GM12865 (cell line): ENCODE measurements around the gene DMRT1.
"Not testable (repeated sequence)": the region's sequence is repeated elsewhere in the genome, so short reads cannot be mapped to it uniquely, and the experiment has no call there.

Source experiments
- DNase-seq: peaks from one replicate; pipeline ENCODE4 v3.0.0; 2010; ENCODE audit warnings: low read depth
- H3K4me3 ChIP-seq: 2 replicates; pipeline ENCODE4 v1.5.1; 2011; ENCODE audit warnings: mild to moderate bottlenecking, low read depth, low read length, control low read depth
- TF ChIP-seq, protein P1 (sequence below): IDR thresholded peaks from 2 replicates; pipeline ENCODE4 v1.5.1; 2011; ENCODE audit warnings: low read length, control low read depth, low read depth, inconsistent platforms; ENCODE audit not compliant: insufficient read depth; ENCODE audit errors: missing control alignments

The DMRT1 gene

DNA sequence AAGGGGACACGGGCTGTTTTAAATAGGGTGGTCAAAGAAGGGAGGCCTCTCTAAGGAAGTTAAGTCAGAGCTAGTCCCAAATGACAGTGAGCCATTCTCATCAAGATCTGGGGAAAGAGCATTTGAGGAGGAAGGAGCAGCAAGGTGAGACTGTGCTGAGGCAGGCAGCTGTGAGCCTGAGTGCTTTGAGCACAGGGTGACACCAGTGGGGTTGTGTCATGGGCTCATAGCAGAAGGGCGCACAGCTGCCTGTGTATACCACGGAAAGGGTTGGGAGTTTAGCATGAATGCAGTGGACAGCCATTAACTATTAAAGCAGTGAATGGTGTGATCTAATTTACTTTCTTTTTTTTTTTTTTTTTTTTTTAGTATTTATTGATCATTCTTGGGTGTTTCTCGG, 19.2 kb downstream of the DMRT1 start:
- no peak for DNase-seq
- TF ChIP-seq, protein P1, sequence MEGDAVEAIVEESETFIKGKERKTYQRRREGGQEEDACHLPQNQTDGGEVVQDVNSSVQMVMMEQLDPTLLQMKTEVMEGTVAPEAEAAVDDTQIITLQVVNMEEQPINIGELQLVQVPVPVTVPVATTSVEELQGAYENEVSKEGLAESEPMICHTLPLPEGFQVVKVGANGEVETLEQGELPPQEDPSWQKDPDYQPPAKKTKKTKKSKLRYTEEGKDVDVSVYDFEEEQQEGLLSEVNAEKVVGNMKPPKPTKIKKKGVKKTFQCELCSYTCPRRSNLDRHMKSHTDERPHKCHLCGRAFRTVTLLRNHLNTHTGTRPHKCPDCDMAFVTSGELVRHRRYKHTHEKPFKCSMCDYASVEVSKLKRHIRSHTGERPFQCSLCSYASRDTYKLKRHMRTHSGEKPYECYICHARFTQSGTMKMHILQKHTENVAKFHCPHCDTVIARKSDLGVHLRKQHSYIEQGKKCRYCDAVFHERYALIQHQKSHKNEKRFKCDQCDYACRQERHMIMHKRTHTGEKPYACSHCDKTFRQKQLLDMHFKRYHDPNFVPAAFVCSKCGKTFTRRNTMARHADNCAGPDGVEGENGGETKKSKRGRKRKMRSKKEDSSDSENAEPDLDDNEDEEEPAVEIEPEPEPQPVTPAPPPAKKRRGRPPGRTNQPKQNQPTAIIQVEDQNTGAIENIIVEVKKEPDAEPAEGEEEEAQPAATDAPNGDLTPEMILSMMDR = no peak
- no peak overlapping the region for H3K4me3 ChIP-seq

DNA sequence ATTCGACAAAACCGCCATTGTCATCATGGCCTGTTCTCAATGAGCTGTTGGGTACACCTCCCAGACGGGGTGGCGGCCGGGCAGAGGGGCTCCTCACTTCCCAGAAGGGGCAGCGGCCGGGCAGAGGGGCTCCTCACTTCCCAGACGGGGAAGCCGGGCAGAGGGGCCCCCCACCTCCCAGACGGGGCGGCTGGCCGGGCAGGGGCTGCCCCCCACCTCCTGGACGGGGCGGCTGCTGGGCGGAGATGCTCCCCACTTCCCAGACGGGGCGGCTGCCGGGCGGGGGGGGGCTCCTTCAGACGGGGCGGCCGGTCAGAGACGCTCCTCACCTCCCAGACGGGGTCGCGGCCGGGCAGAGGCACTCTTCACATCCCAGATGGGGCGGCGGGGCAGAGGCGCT, 20.0 kb downstream of the DMRT1 start:
- H3K4me3 ChIP-seq, DNase-seq: not testable (repeated sequence)

DNA sequence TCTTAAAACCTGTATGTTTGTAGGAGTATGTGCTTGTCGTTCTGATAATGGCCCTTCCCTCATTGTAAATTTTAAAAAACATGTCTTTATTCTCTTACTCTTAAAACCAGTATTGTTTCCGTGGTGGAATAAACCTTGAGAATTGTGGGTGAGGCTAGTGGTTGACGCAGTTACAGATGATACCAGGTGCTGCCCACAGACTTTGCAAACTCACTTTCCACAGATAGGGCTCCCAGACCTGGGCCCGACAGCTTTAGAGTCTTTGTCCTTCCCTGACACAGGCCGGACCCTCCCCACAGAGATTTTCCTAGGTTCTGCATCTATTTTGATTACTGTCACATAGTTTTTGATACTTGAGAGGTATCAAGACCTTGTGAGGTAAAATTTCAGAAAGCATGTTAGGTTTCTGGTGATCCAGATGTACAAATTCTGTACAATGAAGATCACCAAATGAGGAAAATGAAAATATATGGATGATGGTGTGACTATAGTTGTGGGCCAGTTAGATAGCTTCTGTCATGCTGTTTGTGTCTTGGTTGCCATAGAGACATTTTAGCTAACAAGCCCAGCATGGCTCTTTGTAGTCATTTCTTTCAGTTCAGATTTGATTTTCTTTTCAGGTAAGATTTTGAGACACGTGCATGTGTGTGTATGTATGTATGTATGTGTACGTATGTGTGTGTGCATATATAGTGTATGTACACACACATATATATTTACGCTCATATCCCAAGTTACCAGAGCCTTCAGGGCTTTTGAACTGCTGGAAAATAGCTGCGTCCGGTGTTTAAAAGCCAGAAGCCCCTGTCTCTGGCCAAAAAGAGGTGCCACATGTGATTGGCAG, 33.8 kb downstream of the DMRT1 start:
- TF ChIP-seq, protein P1 = no peak
- H3K4me3 ChIP-seq = no peak overlapping the region
- DNase-seq = peak; percentile 19

DNA sequence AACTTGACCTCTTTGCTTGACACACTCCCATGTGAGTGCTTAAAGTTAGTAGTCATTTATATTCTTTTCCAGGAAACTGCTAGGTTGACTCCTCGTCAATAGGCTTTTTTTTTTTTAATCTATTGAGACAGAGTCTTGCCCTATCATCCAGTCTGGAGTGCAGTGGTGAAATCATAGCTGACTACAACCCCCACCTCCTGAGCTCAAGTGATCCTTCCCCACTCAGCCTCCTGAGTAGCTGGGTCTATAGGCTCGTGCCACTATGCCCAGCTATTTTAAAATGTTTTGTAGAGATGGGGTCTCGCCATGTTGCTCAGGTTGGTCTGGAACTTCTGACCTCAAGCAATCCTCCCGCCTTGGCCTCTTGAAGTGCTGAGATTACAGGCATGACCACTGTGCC, 34.9 kb downstream of the DMRT1 start:
- DNase-seq = no peak
- H3K4me3 ChIP-seq = no peak overlapping the region
- TF ChIP-seq, protein P1 = no peak

DNA sequence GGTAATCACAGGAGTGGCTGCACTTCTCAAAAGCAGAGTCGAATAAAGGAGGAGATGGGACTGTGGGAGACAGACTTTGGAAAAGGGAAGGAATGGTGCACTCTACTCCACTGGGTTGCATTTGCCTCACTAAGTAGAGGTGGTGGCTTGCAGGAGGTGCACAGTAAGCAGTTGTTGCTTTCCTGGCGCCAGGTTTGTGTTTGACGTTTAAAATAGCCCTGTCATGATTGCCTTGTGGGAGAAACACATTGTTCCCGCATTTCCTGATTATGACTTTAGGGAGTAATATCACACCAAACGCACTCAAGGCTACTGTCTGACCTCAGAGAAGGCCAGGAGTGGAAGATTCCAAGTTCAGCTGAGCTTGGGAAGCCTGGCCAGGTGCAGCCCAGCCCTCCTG, 36.7 kb downstream of the DMRT1 start:
- TF ChIP-seq, protein P1 = no peak
- no peak overlapping the region for H3K4me3 ChIP-seq
- no peak for DNase-seq

DNA sequence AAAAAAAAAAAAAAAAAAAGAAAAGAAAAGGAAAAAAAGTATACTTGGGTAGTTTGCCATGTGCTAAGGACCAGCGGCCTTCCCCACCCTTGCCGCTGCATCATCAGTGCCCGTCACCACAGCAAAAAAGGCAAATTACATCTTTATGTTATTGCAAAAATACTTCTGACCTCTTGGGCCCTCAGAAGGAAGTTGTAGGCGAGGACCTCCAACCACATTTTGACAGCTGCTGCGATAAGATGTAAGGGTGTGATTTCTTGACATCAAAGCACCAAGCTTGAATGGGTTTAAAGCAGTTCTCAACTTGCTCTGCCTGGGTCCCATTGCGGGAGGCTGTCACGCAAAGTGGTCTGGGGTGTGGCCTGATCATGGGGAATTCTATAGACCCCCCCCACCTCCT, 39.2 kb downstream of the DMRT1 start:
- H3K4me3 ChIP-seq = no peak overlapping the region
- TF ChIP-seq, protein P1 = no peak
- peak; percentile 65 for DNase-seq

DNA sequence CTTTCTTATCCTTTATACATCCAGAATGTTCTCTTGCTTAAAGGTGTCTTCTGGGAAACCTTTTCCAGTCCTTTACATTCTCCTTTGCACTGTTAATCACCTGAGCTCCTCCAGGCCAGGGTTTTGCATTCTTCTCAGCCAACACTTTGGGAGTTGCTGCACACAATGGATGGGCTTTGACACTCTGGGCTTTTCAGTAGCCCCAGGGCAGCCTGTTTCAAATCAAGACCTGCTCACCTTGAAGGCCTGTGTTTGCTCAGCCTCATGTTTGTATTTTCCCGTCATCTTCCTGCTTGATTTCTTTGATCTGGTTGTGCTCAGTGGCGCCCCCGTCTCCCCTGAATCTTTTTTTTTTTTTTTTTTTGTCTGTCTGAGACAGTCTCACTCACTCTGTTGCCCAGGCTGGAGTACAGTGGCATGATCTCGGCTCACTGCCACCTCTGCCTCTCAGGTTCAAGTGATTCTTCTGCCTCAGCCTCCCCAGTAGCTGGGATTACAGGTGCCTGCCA, 41.0 kb downstream of the DMRT1 start:
- TF ChIP-seq, protein P1 = no peak
- H3K4me3 ChIP-seq = no peak overlapping the region
- peak; percentile 25 for DNase-seq
